Epithelial cell of proximal tubule (primary cell): ENCODE data around the gene KAT14. TPM values are rescaled to one million over a fixed set of nuclear protein-coding genes. Genes with fewer than 3 reads are reported as not detected.
"Not testable (repeated sequence)": the region's sequence is repeated elsewhere in the genome, so short reads cannot be mapped to it uniquely, and the experiment has no call there.

Source experiments
- DNase-seq: peaks from one replicate; pipeline ENCODE4 v3.0.0-alpha.2; 2011; ENCODE audit warnings: low read depth
- H3K4me3 ChIP-seq: 2 replicates; pipeline ENCODE4 v1.5.1; 2011; ENCODE audit warnings: low read depth, mild to moderate bottlenecking, low read length
- total RNA-seq: library from RNA; depleted of rRNA; stranded (reverse); fragments of >200 nt; gene quantifications from 2 replicates; pipeline ENCODE4 v1.2.3, GENCODE V29; 2015
- TF ChIP-seq, protein P1 (sequence below): conservative IDR thresholded peaks from 2 replicates; pipeline ENCODE4 v1.5.1; 2012; ENCODE audit warnings: low read depth, mild to moderate bottlenecking, low read length

The KAT14 gene
- total RNA-seq, 1 donor from 2014 or later = 6.4 TPM

DNA sequence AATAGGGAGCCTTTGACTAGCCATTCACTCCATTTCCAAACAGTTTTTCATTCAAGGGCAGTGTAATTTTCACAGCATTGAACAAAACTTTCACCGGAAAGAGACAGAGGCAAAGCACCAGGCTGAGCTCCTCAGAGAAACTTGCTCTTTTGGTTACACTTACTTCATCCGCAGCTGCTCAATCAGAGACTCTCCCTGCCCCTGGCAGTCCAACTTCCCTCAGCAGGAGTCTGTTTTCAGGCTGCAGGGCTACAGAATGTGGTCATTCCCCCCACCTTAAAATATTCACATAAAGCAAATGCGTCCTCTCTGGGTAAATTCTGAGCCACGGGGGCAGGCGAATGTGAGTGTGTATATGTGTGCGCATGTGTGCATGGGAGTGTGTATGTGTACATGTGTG, 80.6 kb downstream of the KAT14 start:
- TF ChIP-seq, protein P1, sequence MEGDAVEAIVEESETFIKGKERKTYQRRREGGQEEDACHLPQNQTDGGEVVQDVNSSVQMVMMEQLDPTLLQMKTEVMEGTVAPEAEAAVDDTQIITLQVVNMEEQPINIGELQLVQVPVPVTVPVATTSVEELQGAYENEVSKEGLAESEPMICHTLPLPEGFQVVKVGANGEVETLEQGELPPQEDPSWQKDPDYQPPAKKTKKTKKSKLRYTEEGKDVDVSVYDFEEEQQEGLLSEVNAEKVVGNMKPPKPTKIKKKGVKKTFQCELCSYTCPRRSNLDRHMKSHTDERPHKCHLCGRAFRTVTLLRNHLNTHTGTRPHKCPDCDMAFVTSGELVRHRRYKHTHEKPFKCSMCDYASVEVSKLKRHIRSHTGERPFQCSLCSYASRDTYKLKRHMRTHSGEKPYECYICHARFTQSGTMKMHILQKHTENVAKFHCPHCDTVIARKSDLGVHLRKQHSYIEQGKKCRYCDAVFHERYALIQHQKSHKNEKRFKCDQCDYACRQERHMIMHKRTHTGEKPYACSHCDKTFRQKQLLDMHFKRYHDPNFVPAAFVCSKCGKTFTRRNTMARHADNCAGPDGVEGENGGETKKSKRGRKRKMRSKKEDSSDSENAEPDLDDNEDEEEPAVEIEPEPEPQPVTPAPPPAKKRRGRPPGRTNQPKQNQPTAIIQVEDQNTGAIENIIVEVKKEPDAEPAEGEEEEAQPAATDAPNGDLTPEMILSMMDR = no peak
- DNase-seq = no peak
- no peak overlapping the region for H3K4me3 ChIP-seq

DNA sequence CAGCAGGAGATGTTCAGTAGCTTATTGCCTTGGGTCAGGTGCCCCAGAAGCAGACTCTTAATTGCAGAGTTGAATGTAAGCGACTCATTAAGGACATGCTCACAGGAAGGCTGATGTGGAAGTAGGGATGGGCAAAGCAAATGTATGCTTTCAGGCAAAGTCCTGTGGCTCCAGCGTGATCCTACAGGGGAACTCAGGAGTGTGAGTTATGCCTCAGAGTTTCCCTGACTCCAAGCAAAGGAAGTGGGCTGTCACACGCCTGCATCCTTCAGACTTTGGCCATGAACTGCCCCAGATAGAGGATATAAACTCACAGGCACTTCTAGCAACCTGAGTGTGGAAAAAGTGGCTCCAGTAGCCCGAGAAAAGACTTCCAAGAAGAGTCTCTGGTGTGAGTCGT, 85.7 kb downstream of the KAT14 start:
- DNase-seq = no peak
- TF ChIP-seq, protein P1 = no peak

DNA sequence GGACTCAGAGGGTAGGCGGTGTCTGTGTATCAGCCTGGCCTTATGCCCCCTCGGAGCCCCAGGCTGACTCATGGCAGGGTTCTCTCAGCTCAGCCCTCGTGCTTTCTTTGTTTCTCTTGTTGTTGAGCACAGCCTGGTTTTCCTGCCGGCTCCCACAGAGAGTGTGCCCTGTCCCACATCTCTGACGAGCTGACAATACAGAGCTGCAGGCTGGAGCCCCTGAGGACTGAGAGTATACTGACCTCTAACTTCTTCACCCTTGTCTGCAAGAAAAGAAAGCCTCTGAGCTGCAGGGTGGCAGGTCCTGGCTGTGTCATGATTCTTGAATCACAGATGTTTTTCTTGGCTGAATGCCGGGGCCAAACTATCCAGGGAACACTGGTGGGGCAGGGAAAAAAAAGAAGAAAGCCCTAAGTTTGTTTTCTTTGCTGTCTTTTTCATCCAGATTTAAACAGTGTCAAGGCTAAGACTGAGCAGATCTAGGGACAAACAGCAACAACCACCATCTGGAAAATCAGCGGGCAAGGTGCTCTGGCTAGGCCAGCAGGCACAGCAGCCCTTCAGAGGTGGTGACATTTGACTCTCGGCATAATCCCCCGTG, 87.4 kb downstream of the KAT14 start:
- H3K4me3 ChIP-seq = peak overlapping the region; percentile 15
- peak; percentile 7 for DNase-seq
- TF ChIP-seq, protein P1 = no peak

More for the DNA sequence above, 85.7 kb downstream of the KAT14 start:
- H3K4me3 ChIP-seq = no peak overlapping the region

DNA sequence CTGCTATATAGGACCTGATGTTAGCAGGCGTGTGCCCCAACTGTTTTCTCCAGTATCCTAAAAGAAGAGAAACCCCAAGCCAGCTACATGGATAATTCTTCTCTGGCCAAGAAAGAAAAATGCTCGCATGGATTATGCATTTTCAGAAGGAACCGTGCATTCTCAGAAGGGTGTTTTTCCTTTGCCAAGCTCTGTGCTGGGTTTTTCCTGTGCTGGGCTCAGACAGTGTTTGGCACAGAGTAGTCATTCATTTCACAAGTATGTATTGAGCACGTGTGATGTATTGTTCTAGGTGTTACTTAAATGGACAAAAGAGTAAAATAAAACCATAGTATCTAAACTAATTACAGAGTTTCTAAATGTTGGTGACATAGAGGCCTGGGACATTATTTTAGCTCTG, 88.0 kb downstream of the KAT14 start:
- DNase-seq = no peak

DNA sequence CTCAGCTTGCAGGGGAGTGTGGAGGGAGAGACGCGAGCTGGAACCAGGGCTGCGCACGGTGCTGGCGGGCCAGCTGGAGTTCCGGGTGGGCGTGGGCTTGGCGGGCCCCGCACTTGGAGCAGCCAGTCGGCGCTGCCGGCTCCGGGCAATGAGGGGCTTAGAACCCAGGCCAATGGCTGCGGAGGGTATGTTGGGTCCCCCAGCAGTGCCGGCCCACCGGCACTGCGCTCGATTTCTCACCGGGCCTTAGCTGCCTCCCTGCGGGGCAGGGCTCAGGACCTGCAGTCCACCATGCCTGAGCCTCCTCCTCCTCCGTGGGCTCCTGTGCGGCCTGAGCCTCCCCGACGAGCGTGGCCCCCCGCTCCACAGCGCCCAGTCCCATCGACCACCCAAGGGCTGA, 89.1 kb downstream of the KAT14 start:
- not testable (repeated sequence) for DNase-seq, H3K4me3 ChIP-seq

More for the DNA sequence above, 88.0 kb downstream of the KAT14 start:
- TF ChIP-seq, protein P1 = no peak
- no peak overlapping the region for H3K4me3 ChIP-seq

DNA sequence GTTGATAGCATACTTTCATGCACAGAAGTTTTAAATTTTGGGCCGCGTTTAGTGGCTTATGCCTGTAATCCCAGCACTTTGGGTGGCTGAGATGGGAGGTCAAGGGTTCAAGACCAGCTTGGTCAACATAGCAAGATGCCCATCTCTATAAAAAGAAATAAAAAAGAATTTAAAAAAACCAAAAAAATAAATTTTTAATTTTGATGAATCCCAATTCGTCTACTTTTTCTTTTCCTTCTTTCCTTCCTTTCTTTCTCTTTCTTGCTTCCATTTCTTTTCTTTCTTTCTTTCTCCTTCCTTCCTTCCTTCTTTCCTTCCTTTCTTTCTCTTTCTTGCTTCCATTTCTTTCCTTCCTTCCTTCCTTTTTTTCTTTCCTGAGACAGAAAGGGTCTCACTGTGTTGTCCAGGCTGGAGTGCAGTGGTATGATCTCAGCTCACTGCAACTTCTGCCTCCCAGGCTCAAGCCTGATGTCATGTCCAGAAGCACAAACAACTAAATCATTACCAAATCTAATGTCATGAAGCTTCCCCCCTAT, 95.8 kb downstream of the KAT14 start:
- H3K4me3 ChIP-seq = no peak overlapping the region
- TF ChIP-seq, protein P1 = no peak
- DNase-seq = no peak

Other genes starting within 250 kb of the KAT14 start
- 182 and 185 TPM in 2 replicates for gene SNX5, start 169.1 kb upstream of the KAT14 start, total RNA-seq
- 15.2 and 23.7 TPM in 2 replicates for gene MGME1, start 168.8 kb upstream of the KAT14 start, total RNA-seq
- gene OVOL2, start 79.9 kb upstream of the KAT14 start, total RNA-seq = 0.23 and 1.6 TPM in 2 replicates
- 17.4 and 24.1 TPM in 2 replicates for gene PET117, start within 50 bp of the KAT14 start, total RNA-seq
- 7.7 and 16.1 TPM in 2 replicates for gene ZNF133, start 150.7 kb downstream of the KAT14 start, total RNA-seq